ENCODE results near the gene CELSR1.

CELSR1 gene

DNA sequence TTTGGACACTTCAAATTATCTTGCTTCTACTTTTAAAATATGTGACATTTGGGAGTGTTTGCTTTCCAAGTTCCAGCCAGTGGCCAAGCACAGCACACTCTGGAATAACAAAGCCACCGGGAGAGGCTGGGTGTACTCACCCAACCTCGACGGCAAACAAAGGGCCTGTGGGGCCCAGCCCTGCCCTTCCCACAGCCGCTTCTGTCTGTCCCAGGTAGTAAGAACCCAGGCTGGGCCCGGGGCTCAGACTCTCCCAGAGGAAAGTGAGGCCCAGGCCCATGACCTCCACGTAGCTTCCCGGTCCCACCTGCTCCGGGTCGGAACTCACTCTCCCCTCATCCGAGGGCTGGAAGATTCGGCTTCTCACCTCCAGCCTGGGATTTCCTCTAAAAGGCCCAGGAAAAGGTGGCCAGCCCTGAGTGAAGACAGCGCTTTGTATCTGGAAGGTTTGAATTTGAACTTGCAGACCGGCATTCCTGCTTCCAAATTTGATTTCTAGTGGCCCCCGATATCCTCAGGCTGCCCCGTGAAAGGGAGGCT, 93.5 kb downstream of the CELSR1 start:
- no peak overlapping the region for H4K91ac ChIP-seq (ENCODE audit: low read depth, low read length, poor library complexity)
- H2BK15ac ChIP-seq (ENCODE audit: low read length), result peak overlapping the region; percentile 69
- no peak overlapping the region for H2BK120ac ChIP-seq (ENCODE audit: low read depth, low read length)
- no peak overlapping the region for H4K8ac ChIP-seq (ENCODE audit: low read depth, low read length)
- H3K9me3 ChIP-seq (replicated peaks in 1 of 2; ENCODE audit: control insufficient read depth in 2 of 2, insufficient read depth in 1 of 2, low read depth in 1 of 2, low read length in 2 of 2), result no peaks in the 10 kb centered on the region
- no peaks in the 10 kb centered on the region for H3K36me3 ChIP-seq (replicated peaks in 1 of 2; ENCODE audit: control insufficient read depth in 2 of 2, insufficient read depth in 2 of 2, low read length in 2 of 2)
- H3K4me1 ChIP-seq (ENCODE audit: control insufficient read depth in 2 of 2, insufficient read depth in 1 of 2, low read depth in 1 of 2, low read length in 2 of 2), result peaks cover 22 to 25% of the 10 kb centered on the region in 2 donors
- H3K79me1 ChIP-seq (ENCODE audit: low read depth, low read length), result no peaks in the 10 kb centered on the region
- no peak overlapping the region for H3K4me3 ChIP-seq (ENCODE audit: low read length in 2 of 2)
- H2BK12ac ChIP-seq (ENCODE audit: low read length), result no peak overlapping the region
- peak overlapping the region; percentile 9 for H2AFZ ChIP-seq (ENCODE audit: low read length)
- no peak overlapping the region for H3K23ac ChIP-seq (ENCODE audit: low read depth, low read length, poor library complexity)
- H3K18ac ChIP-seq (ENCODE audit: low read length), result peak overlapping the region; percentile 85
- no peak overlapping the region for H3K4ac ChIP-seq (ENCODE audit: low read length)
- peak overlapping the region; percentile 41 for H2AK5ac ChIP-seq (ENCODE audit: low read depth, low read length)
- H3K27ac ChIP-seq (replicated peaks; ENCODE audit: low read length), result no peak overlapping the region
- H3K4me2 ChIP-seq (ENCODE audit: insufficient read depth, low read length, poor library complexity, severe bottlenecking), result no peak overlapping the region
- no peak overlapping the region for H3K9ac ChIP-seq (ENCODE audit: low read depth, low read length, poor library complexity)
- no peak overlapping the region for H3K14ac ChIP-seq (ENCODE audit: low read length)
- DNase-seq (ENCODE audit: low spot score), result no peak
- H3K27me3 ChIP-seq (ENCODE audit: control insufficient read depth in 3 of 3, insufficient read depth in 3 of 3, low read depth in 1 of 3, low read length in 3 of 3), result no peaks in the 10 kb centered on the region
- WGBS, 2 donors (ENCODE audit: extremely low coverage in 2 of 2, insufficient read length in 2 of 2, insufficient replicate concordance in 1 of 2), result no CpG with 5 or more reads among the region's 15 CpGs
- H2BK5ac ChIP-seq (ENCODE audit: low read length), result no peak overlapping the region

- Histone ChIP-seq H3K36me3 (replicated peaks in 1 of 2; ENCODE audit: control insufficient read depth in 2 of 2, insufficient read depth in 2 of 2, low read length in 2 of 2) (peaks cover 0 to 2% of the 10 kb centered on the region in 2 donors), H3K14ac (ENCODE audit: low read length) (no peak overlapping the region), H2AK5ac (ENCODE audit: low read depth, low read length) (peak overlapping the region; percentile 41), H3K18ac (ENCODE audit: low read length) (peak overlapping the region; percentile 5), H4K91ac (ENCODE audit: low read depth, low read length, poor library complexity) (no peak overlapping the region), H3K4me3 (ENCODE audit: low read length in 2 of 2) (no peak overlapping the region), H3K27me3 (ENCODE audit: control insufficient read depth in 3 of 3, insufficient read depth in 3 of 3, low read depth in 1 of 3, low read length in 3 of 3) (no peaks in the 10 kb centered on the region), H2AFZ (ENCODE audit: low read length) (no peak overlapping the region), H2BK15ac (ENCODE audit: low read length) (peak overlapping the region; percentile 25), H3K23ac (ENCODE audit: low read depth, low read length, poor library complexity) (peak overlapping the region; percentile 83), H2BK5ac (ENCODE audit: low read length) (no peak overlapping the region), H3K4me2 (ENCODE audit: insufficient read depth, low read length, poor library complexity, severe bottlenecking) (no peak overlapping the region), H4K8ac (ENCODE audit: low read depth, low read length) (no peak overlapping the region), H2BK120ac (ENCODE audit: low read depth, low read length) (no peak overlapping the region), H2BK12ac (ENCODE audit: low read length) (no peak overlapping the region), H3K9ac (ENCODE audit: low read depth, low read length, poor library complexity) (no peak overlapping the region), H3K79me1 (ENCODE audit: low read depth, low read length) (no peaks in the 10 kb centered on the region), H3K4ac (ENCODE audit: low read length) (no peak overlapping the region), H3K27ac (replicated peaks; ENCODE audit: low read length) (no peak overlapping the region), H3K9me3 (replicated peaks in 1 of 2; ENCODE audit: control insufficient read depth in 2 of 2, insufficient read depth in 1 of 2, low read depth in 1 of 2, low read length in 2 of 2) (no peaks in the 10 kb centered on the region), H3K4me1 (ENCODE audit: control insufficient read depth in 2 of 2, insufficient read depth in 1 of 2, low read depth in 1 of 2, low read length in 2 of 2) (peaks cover 28 to 34% of the 10 kb centered on the region in 2 donors)
- WGBS, 2 donors (ENCODE audit: extremely low coverage in 2 of 2, insufficient read length in 2 of 2, insufficient replicate concordance in 1 of 2), result no CpG with 5 or more reads among the region's 14 CpGs
- no peak for DNase-seq (ENCODE audit: low spot score)
Measured at GRCh38 chr22:46442217-46442853, 95.1 kb downstream of the CELSR1 start.

DNA sequence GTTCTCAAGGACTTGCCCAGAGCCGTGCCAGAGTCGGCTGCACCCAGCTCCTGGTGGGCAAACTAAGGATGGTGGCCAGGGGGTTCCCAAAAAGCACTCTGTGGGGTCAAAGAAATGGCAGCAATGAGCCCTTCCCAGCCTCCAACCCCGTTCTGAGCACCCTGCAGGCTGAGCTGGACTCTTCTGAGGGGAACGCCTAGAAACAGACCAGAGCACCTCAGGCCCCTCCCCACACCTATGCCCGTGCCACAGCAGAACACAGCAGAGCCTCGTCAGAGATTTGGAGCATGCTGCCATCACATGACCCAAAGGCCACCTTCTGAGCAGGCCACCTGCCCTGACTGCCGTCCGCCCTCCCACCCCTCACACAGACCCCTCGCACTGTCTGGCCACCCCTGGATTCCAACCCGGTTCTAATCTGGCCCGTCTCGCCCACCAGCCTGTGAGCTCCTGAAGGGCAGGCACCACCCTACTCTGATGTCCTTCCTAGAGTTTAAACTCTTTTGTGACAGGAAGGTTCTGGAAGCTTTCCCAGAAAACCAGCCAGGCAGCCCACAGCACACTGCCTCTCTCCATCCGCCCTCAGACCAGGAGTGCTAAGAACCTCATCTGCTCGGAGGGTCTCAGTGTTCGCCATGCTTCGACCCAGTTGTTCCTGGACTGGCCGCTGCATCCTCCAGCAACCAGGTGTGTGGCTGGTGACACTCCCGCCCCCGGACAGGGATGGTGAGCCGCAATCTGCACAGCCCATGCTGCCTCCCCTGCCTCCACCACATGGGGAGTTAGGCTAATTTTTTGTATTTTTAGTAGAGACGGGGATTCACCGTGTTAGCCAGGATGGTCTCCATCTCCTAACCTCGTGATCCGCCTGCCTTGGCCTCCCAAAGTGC, 97.6 kb downstream of the CELSR1 start:
- no CpG with 5 or more reads among the region's 24 CpGs for WGBS, 2 donors (ENCODE audit: extremely low coverage in 2 of 2, insufficient read length in 2 of 2, insufficient replicate concordance in 1 of 2)
- Histone ChIP-seq H3K4me3 (ENCODE audit: low read length in 2 of 2) (no peak overlapping the region), H3K4ac (ENCODE audit: low read length) (no peak overlapping the region), H3K27ac (replicated peaks; ENCODE audit: low read length) (no peak overlapping the region), H2BK12ac (ENCODE audit: low read length) (no peak overlapping the region), H3K23ac (ENCODE audit: low read depth, low read length, poor library complexity) (no peak overlapping the region), H3K9me3 (replicated peaks in 1 of 2; ENCODE audit: control insufficient read depth in 2 of 2, insufficient read depth in 1 of 2, low read depth in 1 of 2, low read length in 2 of 2) (no peaks in the 10 kb centered on the region), H3K4me2 (ENCODE audit: insufficient read depth, low read length, poor library complexity, severe bottlenecking) (no peak overlapping the region), H3K14ac (ENCODE audit: low read length) (no peak overlapping the region), H3K27me3 (ENCODE audit: control insufficient read depth in 3 of 3, insufficient read depth in 3 of 3, low read depth in 1 of 3, low read length in 3 of 3) (no peaks in the 10 kb centered on the region), H3K36me3 (replicated peaks in 1 of 2; ENCODE audit: control insufficient read depth in 2 of 2, insufficient read depth in 2 of 2, low read length in 2 of 2) (peaks cover 2 to 16% of the 10 kb centered on the region in 2 donors), H3K9ac (ENCODE audit: low read depth, low read length, poor library complexity) (no peak overlapping the region), H2AK5ac (ENCODE audit: low read depth, low read length) (peak overlapping the region; percentile 94), H3K18ac (ENCODE audit: low read length) (peak overlapping the region; percentile 78), H2AFZ (ENCODE audit: low read length) (no peak overlapping the region), H3K4me1 (ENCODE audit: control insufficient read depth in 2 of 2, insufficient read depth in 1 of 2, low read depth in 1 of 2, low read length in 2 of 2) (peaks cover 17 to 25% of the 10 kb centered on the region in 2 donors), H2BK120ac (ENCODE audit: low read depth, low read length) (no peak overlapping the region), H2BK5ac (ENCODE audit: low read length) (no peak overlapping the region), H4K8ac (ENCODE audit: low read depth, low read length) (no peak overlapping the region), H4K91ac (ENCODE audit: low read depth, low read length, poor library complexity) (peak overlapping the region; percentile 81), H3K79me1 (ENCODE audit: low read depth, low read length) (no peaks in the 10 kb centered on the region), H2BK15ac (ENCODE audit: low read length) (peak overlapping the region; percentile 38)
- DNase-seq (ENCODE audit: low spot score), result no peak

GRCh38 chr22:46439111-46439510, 98.3 kb downstream of the CELSR1 start:
- Histone ChIP-seq H2BK12ac (ENCODE audit: low read length) (no peak overlapping the region), H4K91ac (ENCODE audit: low read depth, low read length, poor library complexity) (no peak overlapping the region), H3K36me3 (replicated peaks in 1 of 2; ENCODE audit: control insufficient read depth in 2 of 2, insufficient read depth in 2 of 2, low read length in 2 of 2) (peaks cover 2 to 23% of the 10 kb centered on the region in 2 donors), H3K4me2 (ENCODE audit: insufficient read depth, low read length, poor library complexity, severe bottlenecking) (no peak overlapping the region), H3K14ac (ENCODE audit: low read length) (no peak overlapping the region), H2AK5ac (ENCODE audit: low read depth, low read length) (peak overlapping the region; percentile 94), H3K79me1 (ENCODE audit: low read depth, low read length) (no peaks in the 10 kb centered on the region), H3K9me3 (replicated peaks in 1 of 2; ENCODE audit: control insufficient read depth in 2 of 2, insufficient read depth in 1 of 2, low read depth in 1 of 2, low read length in 2 of 2) (no peaks in the 10 kb centered on the region), H2AFZ (ENCODE audit: low read length) (no peak overlapping the region), H4K8ac (ENCODE audit: low read depth, low read length) (no peak overlapping the region), H3K27me3 (ENCODE audit: control insufficient read depth in 3 of 3, insufficient read depth in 3 of 3, low read depth in 1 of 3, low read length in 3 of 3) (no peaks in the 10 kb centered on the region), H3K4ac (ENCODE audit: low read length) (no peak overlapping the region), H3K23ac (ENCODE audit: low read depth, low read length, poor library complexity) (no peak overlapping the region), H2BK15ac (ENCODE audit: low read length) (peak overlapping the region; percentile 38), H2BK5ac (ENCODE audit: low read length) (no peak overlapping the region), H3K27ac (replicated peaks; ENCODE audit: low read length) (no peak overlapping the region), H2BK120ac (ENCODE audit: low read depth, low read length) (no peak overlapping the region), H3K9ac (ENCODE audit: low read depth, low read length, poor library complexity) (no peak overlapping the region), H3K4me1 (ENCODE audit: control insufficient read depth in 2 of 2, insufficient read depth in 1 of 2, low read depth in 1 of 2, low read length in 2 of 2) (peaks cover 17 to 24% of the 10 kb centered on the region in 2 donors), H3K4me3 (ENCODE audit: low read length in 2 of 2) (no peak overlapping the region), H3K18ac (ENCODE audit: low read length) (peak overlapping the region; percentile 78)
- DNase-seq (ENCODE audit: low spot score), result no peak
- WGBS, 2 donors (ENCODE audit: extremely low coverage in 2 of 2, insufficient read length in 2 of 2, insufficient replicate concordance in 1 of 2), result no CpG with 5 or more reads among the region's 25 CpGs

All from neuronal stem cell (in vitro differentiated cells).